NCI-H345 treated with DMSO at 0.1 percent for 48 hours (cell line): Measurements from ENCODE around the gene SLC26A1.
"Not testable (repeated sequence)": the region's sequence is repeated elsewhere in the genome, so short reads cannot be mapped to it uniquely, and the experiment has no call there.

Experiments used
- DNase-seq: peaks from one replicate; lab custom pipeline; 2025; ENCODE audit not compliant: unreplicated experiment; lab: John Stamatoyannopoulos, UW

The SLC26A1 gene

DNA sequence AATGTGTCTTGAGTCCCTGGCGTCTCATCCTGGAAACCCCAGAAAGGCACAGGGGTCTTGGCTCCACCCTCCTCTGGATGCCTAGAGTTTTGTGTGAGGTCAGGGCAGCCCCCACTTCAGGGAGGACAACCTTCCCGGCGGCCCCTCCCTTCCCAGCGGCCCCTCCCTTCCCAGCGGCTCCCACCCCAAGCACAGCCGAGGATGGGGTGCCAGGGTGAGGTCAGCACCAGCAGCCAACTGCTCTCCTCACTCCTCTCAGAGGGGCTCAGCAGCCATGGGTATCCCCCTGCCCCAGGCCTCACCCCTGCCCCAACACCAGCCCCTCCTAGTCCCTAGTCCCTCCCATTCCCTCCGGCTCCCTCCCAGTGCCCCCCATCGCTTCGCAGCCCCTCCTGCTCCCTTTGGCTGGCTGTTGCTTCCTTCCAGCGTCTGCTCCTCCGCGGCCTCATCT lies 37.2 kb downstream of the SLC26A1 start:
- DNase-seq: no peak

DNA sequence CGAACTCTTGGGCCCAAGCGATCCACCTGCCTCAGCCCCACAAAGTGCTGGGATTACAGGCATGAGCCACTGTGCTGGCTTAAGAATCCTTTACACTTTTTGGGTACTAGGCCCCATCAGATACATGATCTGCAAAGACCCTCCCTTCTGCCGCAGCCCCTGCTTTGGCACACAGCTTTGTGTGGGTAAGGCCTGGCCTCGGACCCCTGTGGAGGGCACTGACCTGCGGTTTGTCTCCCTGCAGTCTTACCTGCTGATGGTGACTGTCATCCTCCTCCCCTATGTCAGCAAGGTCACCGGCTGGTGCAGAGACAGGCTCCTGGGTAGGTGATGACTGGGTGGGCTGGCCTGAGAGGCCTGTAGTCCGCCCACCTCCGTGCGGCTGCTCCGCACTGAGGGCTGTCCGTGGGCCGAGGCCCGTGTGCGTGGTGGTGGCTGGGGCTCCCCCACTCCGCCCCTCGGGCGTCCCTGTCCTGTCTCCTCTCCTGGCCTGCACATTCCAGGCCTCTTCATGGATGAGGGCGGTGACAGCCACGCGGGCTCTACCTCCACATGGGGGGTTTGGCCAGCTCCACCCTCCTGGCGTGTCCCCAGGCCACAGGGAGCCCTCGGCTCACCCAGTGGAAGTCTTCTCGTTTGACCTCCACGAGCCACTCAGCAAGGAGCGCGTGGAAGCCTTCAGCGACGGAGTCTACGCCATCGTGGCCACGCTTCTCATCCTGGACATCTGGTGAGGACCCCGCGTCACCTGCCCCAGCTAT lies 37.9 kb downstream of the SLC26A1 start:
- DNase-seq: no peak

DNA sequence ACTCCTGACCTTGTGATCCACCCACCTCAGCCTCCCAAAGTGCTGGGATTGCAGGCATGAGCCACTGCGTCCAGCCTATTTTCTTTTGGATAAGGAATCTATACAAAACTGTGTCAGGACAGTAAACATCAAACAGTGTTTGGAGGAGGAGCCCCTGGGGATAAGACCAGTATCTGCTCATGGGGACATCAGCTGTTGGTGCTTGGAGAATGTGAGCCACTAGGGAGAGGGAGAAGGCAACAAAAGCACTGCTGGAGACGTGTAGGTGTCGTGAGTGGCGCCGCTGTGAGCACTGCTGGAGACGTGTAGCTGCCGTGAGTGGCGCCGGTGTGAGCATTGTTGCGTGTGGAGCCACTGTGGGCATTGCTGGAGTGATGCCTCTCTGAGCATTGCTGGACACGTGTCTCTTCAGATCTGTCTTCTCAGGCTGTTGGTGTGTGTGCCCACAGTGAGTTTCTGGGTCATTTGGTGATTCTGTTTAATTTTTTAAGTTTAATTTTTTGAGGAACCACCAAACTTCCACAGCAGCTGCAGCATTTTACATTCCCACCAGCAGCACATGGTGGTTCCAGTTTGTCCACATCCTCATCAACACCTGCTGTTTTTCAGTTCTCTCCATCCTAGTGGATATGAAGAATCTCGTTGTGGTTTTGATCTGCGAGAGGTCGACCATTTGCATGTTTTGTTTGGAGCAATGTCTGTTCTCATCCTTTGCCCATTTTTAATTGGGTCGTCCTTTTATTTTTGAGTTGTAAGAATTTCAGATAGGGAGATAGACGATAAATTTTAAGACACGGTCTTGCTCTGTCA lies 38.8 kb downstream of the SLC26A1 start:
- DNase-seq: no peak

DNA sequence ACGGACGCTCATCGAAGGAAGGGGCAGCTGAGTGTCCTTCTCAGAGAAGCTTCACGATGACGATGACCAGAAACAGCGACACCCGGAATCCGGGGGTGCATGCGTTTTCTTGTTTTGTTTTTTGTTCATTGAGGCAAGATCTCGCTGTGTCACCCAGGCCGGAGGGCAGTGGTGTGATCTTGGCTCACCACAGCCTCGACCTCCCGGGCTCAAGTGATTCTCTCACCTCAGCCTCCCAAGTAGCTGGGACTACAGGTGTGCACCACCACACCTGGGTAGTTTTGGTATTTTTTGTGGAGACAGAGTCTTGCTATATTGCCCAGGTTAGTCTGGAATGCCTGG lies 39.7 kb downstream of the SLC26A1 start:
- no peak for DNase-seq

DNA sequence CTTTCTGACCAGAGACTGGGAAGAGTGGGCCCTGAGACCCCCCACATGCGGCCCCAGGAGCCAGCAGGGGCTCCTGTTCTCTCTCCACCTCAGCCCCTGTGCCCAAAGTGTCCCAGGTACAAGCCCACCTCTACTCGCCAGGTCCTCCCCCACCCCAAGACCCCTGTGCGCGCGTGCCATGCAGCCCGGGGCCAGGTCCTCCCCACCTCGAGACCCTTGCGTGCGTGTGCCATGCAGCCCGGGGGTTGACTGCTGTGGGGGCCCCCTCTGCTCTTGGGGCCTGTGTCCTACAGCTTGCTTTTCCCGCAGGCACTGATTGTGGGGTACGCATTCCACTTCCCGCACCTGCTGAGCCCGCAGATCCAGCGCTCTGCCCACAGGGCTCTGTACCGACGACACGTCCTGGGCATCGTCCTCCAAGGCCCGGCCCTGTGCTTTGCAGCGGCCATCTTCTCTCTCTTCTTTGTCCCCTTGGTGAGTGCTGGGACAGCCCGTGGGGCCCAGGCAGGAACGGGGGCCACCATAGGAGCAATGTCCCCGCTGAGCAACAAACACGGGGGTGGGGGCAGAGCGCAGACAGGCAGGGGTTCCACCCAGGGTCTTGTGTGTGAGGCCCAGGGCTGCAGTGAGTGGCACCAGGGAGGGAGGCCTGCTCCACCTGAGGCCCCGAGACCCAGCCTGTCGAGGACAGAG lies 40.2 kb downstream of the SLC26A1 start:
- no peak for DNase-seq

DNA sequence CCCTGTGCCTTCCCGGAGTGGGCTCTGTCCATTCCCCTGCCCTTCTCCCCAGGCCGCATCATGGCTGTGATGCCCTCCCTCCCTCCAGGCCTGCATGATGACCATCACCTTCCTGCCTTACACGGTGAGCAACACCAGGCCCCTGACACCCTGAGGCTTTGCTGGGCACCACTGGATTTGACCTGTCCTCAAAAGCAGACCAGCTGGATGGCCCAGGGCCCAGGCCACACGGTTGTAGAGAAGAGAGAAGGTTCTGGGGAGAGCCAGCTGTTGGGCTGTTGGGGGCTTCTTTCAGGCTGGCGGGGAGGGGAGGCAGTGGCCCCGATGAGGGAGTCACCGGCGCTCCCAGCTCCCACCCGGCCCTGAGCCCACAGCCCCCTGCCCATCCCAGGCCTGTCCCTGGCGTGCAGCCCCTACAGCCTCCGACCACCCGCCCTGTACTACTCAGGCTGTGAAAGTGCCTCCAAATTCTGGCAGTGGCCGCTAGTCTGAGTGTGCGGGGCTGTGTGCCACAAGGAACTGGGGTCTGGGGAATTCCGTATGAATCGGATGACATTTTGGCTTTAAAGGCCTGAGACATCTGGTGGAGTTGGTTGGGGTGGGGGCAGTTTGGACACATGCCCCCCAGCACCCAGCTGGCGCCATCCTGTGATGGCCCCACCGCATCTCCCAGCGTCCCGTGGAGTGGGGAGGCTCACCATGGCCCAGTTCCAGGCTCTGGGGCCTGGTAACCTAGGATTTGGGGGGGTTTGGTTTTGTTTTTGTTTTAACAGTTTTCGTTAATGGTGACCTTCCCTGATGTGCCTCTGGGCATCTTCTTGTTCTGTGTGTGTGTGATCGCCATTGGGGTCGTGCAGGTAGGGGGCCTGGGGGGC lies 41.4 kb downstream of the SLC26A1 start:
- DNase-seq: no peak

DNA sequence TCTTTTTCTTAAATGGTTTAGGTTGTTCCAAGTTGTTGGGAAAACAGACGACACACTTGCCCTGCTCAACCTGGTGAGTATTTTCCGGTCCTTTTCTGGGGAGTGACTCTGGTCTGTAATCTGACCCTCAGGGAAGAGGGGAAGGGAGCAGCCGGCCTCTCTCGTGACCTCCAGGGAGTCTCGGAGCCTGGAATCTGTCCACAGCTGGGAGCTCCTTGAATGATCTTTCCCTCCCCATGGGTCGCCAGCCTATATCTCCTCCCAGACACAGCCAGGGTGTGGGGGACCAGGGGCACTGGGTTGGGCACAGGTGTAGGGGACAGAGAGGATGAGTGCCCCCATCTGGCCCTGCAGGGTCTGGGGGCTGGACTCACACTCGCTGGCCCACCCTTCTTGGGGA lies 42.0 kb downstream of the SLC26A1 start:
- no peak for DNase-seq

DNA sequence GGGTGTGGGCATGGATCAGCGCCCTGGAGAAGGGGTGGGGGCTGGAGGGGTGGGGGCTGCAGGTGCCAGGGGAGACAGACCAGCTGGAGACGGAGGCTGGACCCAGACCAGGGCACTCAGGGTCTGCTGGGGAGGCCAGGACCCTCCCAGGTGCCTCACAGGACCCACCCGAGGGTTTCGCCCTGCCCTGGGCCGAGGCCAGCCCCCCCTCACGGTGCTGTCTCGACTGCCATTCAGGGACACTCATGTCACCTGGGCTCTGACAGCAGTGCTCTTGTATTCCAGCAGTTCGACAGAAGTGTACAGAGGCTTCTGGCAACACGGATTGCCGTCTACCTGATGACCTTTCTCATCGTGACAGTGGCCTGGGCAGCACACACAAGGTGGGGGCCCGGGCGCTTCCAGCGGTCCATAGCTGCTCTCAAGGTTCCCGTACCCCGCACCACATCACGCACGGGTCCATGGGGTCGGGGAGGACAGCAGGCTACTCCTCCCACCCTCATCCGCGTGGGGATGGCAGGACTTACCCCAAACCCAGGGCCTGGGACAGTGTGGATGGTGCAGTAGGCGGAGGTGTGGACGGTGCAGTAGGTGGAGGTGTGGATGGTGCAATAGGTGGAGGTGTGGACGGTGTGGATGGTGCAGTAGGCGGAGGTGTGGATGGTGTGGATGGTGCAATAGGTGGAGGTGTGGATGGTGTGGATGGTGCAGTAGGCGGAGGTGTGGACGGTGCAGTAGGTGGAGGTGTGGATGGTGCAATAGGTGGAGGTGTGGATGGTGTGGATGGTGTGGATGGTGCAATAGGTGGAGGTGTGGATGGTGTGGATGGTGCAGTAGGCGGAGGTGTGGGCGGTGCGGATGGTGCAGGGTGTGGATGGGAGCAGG lies 42.8 kb downstream of the SLC26A1 start:
- no peak for DNase-seq

DNA sequence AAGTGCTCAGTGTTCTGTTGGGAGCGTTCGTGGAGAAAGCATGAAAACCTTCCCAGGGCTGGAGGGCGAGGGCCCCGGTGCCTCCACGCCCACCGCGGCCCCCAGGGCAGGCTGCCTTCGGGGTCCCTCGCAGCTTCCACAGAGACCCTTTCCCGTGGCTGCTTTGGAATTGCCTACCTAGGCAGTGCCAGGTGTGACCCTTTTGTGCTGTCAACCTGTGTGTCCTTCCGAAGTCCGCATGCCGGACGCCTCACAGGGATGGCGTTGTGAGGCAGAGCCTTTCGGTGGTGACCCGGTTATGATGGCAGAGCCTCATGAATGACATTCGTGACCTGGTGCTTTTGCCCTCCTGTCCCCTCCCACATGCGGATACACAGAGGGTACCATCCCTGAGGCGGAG lies 43.5 kb downstream of the SLC26A1 start:
- no peak for DNase-seq

DNA sequence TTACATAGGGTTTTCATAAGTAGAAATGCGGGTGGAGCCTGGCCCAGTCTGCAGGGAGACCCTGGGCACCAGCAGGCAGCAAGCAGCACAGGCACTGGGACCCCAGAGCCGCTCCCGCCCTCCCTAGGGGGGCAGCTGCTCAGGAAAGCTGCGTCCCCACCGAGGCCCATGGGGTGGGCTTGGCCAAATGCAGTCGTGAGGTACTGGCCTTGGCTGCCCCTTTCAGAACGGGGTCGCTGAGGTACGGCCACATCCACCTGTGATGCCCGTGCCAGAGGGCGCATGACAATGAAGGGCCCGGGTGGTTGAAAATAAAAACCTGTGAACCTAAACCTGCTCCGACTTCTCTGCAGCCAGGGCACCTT lies 44.3 kb downstream of the SLC26A1 start:
- DNase-seq: no peak

DNA sequence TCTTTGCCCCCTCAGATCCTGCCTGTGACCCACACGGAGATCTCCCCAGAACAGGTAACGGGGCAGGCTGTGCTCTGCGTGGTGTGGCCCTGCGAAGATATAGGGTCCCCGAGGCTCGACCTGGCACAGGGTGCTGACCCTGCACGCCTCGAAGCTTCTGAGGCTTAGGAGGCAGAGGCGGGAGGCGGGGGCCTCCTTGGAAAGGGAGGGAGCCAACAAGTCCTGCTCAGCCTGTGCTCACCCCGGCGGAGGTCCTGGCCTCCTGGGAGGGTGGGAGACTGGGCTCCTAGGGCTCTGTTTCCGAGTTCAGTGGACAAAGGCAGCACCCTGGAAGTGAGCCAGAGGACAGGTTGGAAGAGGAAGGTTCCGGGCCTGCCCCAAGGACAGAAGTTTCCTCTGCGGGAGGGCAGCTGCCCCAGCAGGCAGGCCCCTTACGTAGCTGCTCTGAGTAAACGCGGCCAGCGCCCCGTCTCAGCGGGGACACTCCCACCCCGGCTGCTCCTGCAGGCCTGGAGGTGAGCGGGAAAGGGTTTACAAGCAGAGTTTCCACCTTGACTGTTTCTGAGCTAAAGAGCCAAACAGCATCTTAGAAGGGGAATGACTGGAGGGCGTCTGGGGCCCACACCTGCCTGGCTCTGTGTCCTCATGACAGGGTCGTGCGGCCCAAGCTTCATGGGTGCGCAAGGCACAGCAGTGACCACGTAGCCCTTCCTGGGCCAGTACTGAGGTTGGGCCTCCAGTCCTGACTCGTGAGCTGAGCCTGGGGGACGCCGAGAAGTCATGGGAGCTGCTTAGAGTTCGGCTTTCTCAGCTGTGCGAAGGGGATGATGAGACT lies 44.9 kb downstream of the SLC26A1 start:
- DNase-seq: no peak

DNA sequence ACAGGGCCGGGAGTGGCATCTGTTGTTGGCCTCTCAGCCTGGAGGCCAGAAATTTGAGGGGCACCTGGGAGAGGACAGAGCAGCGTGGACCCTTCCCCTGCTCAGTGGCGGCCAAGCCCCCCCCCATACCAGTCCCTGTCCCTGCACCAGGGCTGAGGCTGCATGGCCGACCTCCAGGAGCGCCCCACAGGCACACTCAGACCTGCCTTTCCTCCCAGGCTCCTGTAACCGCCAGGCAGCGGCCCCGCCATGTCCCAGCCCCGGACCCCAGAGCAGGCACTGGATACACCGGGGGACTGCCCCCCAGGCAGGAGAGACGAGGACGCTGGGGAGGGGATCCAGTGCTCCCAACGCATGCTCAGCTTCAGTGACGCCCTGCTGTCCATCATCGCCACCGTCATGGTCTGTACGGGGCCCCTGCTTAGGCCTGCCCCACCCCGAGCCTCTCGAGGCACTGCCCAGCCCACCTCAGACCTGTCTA lies 45.7 kb downstream of the SLC26A1 start:
- no peak for DNase-seq

DNA sequence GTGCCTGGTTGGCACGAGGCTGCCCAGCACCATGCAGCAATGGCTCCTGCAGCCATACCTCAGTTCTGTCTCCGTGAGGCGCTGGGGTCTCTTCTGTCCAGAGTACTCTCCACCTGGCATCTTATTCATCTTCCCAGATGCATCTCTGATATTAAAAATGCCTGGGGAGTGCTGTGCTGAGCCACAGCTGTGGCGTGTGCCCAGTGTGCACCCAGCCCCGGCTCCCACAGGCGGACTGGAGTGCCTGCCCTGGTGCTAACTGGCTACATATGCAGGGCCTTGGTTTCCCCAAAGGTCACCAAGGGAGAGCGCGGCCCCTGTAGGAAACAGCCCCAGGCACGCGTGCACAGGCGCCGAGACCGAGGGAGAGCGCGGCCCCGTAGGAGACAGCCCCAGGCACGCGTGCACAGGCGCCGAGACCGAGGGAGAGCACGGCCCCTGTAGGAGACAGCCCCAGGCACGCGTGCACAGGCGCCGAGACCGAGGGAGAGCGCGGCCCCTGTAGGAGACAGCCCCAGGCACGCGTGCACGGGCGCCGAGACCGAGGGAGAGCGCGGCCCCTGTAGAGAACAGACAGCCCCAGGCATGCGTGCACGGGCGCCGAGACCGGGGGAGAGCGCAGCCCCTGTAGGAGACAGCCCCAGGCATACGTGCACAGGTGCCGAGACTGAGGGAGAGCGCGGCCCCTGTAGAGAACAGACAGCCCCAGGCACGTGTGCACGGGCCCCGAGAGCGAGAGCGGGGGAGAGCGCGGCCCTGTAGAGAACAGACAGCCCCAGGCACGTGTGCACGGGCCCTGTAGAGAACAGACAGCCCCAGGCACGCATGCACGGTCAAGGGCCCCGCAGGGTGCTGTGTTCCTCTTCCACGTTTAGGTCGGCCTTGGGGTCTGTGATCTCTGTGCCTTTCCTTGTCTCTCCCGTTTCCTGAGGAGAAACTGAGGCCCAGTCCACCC lies 46.4 kb downstream of the SLC26A1 start:
- no peak for DNase-seq

DNA sequence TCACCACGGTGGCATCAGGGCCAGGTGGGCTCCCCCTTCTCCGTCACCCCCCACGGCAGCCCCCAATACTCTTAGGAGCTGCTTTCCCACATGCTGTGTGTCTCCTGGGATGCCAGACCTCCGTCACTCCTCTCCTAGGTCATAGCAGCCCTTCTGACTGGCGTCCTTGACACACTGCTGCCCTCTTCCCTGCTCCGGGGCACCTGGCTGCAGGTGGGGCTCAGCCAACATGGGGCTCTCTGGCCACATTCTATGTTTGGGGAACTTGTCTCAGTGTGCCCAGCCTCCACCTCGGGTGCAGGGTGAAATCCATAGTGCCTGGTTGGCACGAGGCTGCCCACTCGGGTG lies 47.1 kb downstream of the SLC26A1 start:
- no peak for DNase-seq

DNA sequence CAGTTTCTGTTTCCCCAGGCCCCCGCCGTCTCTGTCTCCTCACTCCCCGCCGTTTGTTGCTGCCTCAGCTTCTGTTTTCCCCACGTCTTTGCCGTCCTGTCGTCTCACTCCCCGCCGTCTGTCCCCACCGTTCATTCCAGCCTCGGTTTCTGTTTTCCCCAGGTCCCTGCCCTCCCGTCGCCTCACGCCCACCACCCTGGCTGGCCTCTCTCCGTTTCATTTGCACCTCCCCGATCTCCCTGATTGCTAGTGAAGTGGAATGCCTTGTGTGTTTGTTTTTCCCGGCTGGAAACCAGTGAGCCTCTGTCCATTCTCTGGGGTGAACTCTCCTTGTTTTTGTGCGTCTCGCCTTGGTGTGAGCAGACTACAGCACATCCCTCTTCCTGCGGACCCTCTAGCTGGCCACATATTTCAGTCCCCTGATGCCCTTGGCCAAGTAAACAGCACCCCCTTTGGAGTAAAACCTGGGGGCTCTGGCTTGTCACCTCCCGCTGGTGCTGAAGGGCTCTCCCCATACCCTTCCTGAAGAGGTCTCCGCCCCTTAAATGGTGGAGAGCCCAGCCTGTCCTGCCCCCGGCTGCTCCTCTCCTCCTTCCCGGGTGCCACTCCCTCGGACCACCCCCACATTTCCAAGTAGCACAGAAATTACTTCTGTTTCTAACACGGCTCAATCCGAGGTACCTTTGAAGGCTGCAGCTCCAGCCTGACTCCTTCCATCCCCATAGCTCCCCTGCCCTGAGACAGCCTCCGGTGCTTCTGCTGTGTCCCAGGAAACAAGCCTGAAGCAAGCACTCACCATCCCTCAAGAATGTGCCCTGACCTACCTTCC lies 47.7 kb downstream of the SLC26A1 start:
- DNase-seq: no peak

DNA sequence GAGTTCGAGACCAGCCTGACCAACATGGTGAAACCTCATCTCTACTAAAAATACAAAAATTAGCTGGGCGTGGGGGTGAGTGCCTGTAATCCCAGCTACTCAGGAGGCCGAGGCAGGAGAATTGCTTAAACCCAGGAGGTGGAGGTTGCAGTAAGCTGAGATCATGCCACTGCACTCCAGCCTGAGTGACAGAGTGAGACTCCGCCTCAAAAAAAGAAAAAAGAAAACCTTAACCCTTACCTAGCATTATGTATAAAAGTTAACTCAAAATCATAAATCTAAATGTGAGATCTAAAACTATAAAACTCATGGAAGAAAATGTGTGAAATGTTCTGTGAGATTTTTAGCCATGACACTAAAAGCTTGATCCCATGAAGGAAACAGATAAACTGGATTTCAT lies 53.7 kb downstream of the SLC26A1 start:
- DNase-seq: not testable (repeated sequence)
